ENCODE results near the gene C10orf67. TPM values are rescaled to one million over a fixed set of nuclear protein-coding genes. Genes with fewer than 3 reads are reported as not detected.

Gene C10orf67
- total and polyA plus RNA-seq, 2 donors (not counting 1 experiment from before 2014, with no cell fraction given) = not detected

DNA sequence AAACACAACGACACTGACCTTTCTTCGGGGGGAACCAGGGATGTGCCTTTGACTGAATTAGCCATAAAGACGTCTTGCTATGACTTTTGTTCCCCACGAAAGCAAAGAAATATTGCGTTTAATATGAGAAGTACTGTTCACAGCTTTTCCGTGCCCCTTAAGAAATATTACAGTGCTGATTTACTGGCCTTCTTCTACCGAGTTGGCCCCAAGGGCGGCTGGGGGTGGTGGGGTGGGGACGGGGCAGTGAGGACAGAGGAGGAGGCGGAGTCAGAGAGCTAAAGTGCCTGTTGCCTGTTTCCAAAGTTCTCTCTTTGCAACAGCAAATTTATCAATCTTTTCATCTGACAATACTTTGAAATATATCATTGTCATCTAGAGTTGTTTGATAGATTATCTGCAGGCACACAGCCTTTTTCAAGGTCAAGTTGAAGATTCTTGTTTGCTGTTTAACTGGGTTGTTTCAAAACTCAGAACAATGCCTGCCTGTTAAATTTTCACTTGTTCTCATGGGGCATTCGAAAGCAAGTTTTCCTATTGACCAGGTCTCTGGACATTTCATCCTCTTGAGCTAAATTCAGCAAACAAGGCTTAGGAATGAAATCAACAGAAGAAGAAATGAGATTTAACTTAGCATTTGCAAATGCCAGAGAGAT, 143.5 kb downstream of the C10orf67 start:
- Mint-ChIP-seq H3K4me3 (no peak overlapping the region), H3K27me3 (peaks cover 72% of the 10 kb centered on the region), H3K27ac (no peak overlapping the region), H3K4me1 (no peaks in the 10 kb centered on the region), H3K9me3 (ENCODE audit: insufficient read depth) (no peaks in the 10 kb centered on the region)
- no peak for DNase-seq
- peaks cover 0 to 3% (median 0%) of the 10 kb centered on the region in 3 donors for H3K9me3 ChIP-seq (ENCODE audit: control extremely low read depth in 1 of 3, control insufficient read depth in 2 of 3, insufficient read depth in 1 of 3, low read length in 2 of 3)
- H3K4me1 ChIP-seq (ENCODE audit: control insufficient read depth in 2 of 2, insufficient read depth in 2 of 2, low read length in 2 of 2) = no peaks in the 10 kb centered on the region
- CTCF ChIA-PET = no interaction called here
- no peak for TF ChIP-seq EZH2 (IDR thresholded peaks at IDR 0.05; ENCODE audit: borderline replicate concordance, insufficient read depth, low read depth, low read length, poor library complexity, severe bottlenecking)
- TF ChIP-seq, protein P1, sequence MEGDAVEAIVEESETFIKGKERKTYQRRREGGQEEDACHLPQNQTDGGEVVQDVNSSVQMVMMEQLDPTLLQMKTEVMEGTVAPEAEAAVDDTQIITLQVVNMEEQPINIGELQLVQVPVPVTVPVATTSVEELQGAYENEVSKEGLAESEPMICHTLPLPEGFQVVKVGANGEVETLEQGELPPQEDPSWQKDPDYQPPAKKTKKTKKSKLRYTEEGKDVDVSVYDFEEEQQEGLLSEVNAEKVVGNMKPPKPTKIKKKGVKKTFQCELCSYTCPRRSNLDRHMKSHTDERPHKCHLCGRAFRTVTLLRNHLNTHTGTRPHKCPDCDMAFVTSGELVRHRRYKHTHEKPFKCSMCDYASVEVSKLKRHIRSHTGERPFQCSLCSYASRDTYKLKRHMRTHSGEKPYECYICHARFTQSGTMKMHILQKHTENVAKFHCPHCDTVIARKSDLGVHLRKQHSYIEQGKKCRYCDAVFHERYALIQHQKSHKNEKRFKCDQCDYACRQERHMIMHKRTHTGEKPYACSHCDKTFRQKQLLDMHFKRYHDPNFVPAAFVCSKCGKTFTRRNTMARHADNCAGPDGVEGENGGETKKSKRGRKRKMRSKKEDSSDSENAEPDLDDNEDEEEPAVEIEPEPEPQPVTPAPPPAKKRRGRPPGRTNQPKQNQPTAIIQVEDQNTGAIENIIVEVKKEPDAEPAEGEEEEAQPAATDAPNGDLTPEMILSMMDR (IDR thresholded peaks at IDR 0.05) = no peak
- no peak overlapping the region for H3K9ac ChIP-seq (ENCODE audit: low read length)
- ATAC-seq (ENCODE audit: low read depth) = no peak
- WGBS (ENCODE audit: insufficient coverage) = 0% methylated on average over 2 of the region's 11 CpGs
- H3K36me3 ChIP-seq (replicated peaks in 1 of 2; ENCODE audit: control extremely low read depth in 1 of 2, control insufficient read depth in 1 of 2, extremely low read depth in 1 of 2, insufficient read depth in 2 of 2, low read length in 1 of 2) = no peaks in the 10 kb centered on the region
- H3K27ac ChIP-seq (ENCODE audit: low read length in 2 of 2) = no peak overlapping the region
- H3K79me2 ChIP-seq (ENCODE audit: control insufficient read depth, insufficient read depth, low read length) = no peaks in the 10 kb centered on the region
- H3K4me3 ChIP-seq (ENCODE audit: control extremely low read depth in 1 of 5, extremely low read depth in 1 of 5, insufficient read depth in 1 of 5, low read depth in 2 of 5, low read length in 4 of 5) = no peak overlapping the region
- H2AFZ ChIP-seq (ENCODE audit: insufficient read depth, low read depth, low read length, poor library complexity, severe bottlenecking) = no peak overlapping the region
- intact Hi-C loops (cut with micrococcal nuclease) = no loop called here
- POLR2A ChIA-PET = no interaction called here
- H3K4me2 ChIP-seq (replicated peaks; ENCODE audit: low read depth, low read length, poor library complexity, severe bottlenecking) = no peak overlapping the region
- H4K20me1 ChIP-seq (ENCODE audit: control insufficient read depth, insufficient read depth, low read length, poor library complexity, severe bottlenecking) = no peaks in the 10 kb centered on the region
- peaks cover 0 to 59% (median 25%) of the 10 kb centered on the region in 4 experiments for H3K27me3 ChIP-seq (replicated peaks in 1 of 4; ENCODE audit: control extremely low read depth in 1 of 4, control insufficient read depth in 3 of 4, insufficient read depth in 4 of 4, low read length in 3 of 4)

DNA sequence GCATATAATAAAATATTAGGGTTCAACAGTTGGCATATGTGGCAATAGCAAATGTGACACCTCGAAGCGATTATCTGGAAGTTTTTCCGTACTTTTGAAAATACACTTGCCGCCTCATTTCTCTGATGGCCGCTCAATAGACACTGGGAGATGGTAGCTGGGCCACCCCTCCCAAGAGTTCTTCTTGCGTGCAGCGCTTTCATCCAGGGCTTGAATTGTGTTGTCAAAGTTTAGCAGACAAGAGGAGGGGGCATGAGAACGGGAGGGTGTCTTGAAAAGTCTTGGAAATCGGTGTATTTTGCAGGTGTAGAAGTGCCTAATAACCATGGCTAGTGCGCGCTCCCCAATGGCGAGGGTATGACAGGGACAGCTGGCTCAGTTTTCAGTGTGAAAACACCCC, 144.0 kb downstream of the C10orf67 start:
- no peak for ATAC-seq (ENCODE audit: low read depth)
- Histone ChIP-seq H3K36me3 (replicated peaks in 1 of 2; ENCODE audit: control extremely low read depth in 1 of 2, control insufficient read depth in 1 of 2, extremely low read depth in 1 of 2, insufficient read depth in 2 of 2, low read length in 1 of 2) (no peaks in the 10 kb centered on the region), H3K27ac (ENCODE audit: low read length in 2 of 2) (no peak overlapping the region), H2AFZ (ENCODE audit: insufficient read depth, low read depth, low read length, poor library complexity, severe bottlenecking) (no peak overlapping the region), H3K4me2 (replicated peaks; ENCODE audit: low read depth, low read length, poor library complexity, severe bottlenecking) (no peak overlapping the region), H3K27me3 (replicated peaks in 1 of 4; ENCODE audit: control extremely low read depth in 1 of 4, control insufficient read depth in 3 of 4, insufficient read depth in 4 of 4, low read length in 3 of 4) (peaks cover 0 to 64% (median 27%) of the 10 kb centered on the region in 4 experiments), H3K9ac (ENCODE audit: low read length) (no peak overlapping the region), H3K4me3 (ENCODE audit: control extremely low read depth in 1 of 5, extremely low read depth in 1 of 5, insufficient read depth in 1 of 5, low read depth in 2 of 5, low read length in 4 of 5) (no peak overlapping the region), H4K20me1 (ENCODE audit: control insufficient read depth, insufficient read depth, low read length, poor library complexity, severe bottlenecking) (no peaks in the 10 kb centered on the region), H3K9me3 (ENCODE audit: control extremely low read depth in 1 of 3, control insufficient read depth in 2 of 3, insufficient read depth in 1 of 3, low read length in 2 of 3) (peaks cover 0 to 3% (median 0%) of the 10 kb centered on the region in 3 donors), H3K4me1 (ENCODE audit: control insufficient read depth in 2 of 2, insufficient read depth in 2 of 2, low read length in 2 of 2) (no peaks in the 10 kb centered on the region), H3K79me2 (ENCODE audit: control insufficient read depth, insufficient read depth, low read length) (no peaks in the 10 kb centered on the region)
- intact Hi-C loops (cut with micrococcal nuclease) = no loop called here
- H3K9me3 Mint-ChIP-seq (ENCODE audit: insufficient read depth) = no peaks in the 10 kb centered on the region
- H3K4me3 Mint-ChIP-seq = no peak overlapping the region
- WGBS (ENCODE audit: insufficient coverage) = 22% methylated on average over 12 of the region's 12 CpGs
- ChIA-PET POLR2A (no interaction called here), CTCF (no interaction called here)
- DNase-seq = no peak
- no peak for TF ChIP-seq EZH2 (IDR thresholded peaks at IDR 0.05; ENCODE audit: borderline replicate concordance, insufficient read depth, low read depth, low read length, poor library complexity, severe bottlenecking)
- TF ChIP-seq, protein P1 (IDR thresholded peaks at IDR 0.05) = no peak
- no peak overlapping the region for H3K27ac Mint-ChIP-seq
- no peaks in the 10 kb centered on the region for H3K4me1 Mint-ChIP-seq
- H3K27me3 Mint-ChIP-seq = peaks cover 74% of the 10 kb centered on the region
